ENCODE results near the gene OPN1MW2.
"Not testable (repeated sequence)": the region's sequence is repeated elsewhere in the genome, so short reads cannot be mapped to it uniquely, and the experiment has no call there.

DNA sequence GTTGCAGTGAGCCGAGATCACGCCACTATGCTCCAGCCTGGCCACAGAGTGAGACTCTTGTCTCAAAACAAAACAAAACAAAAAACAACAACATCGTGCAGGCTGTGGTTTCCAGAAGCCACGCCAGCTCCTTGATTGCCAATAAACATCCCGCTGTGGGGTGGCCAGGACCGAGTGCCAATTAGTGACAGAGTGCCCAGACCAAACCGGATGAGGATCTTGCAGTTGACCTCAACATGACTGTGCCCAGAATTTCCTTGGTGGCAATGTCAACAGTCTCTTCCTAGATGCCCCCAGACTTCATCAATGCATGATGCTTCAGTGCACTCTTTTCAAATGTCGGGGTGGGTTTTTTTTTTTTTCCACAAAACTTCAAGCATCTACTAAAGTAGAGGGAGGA, 35.8 kb upstream of the OPN1MW2 start:
- not testable (repeated sequence) for TF ChIP-seq TAF1 (IDR thresholded peaks at IDR 0.05; ENCODE audit: low read depth, low read length); POLR2AphosphoS5 (IDR thresholded peaks at IDR 0.05; ENCODE audit: low read depth, low read length); POLR2A (IDR thresholded peaks at IDR 0.05; ENCODE audit: low read depth, low read length); PAX5 (IDR thresholded peaks at IDR 0.05; ENCODE audit: insufficient read depth, low read length, severe bottlenecking)
